Globus pallidus (tissue), 1 donor: ENCODE measurements around the gene TIAM2.
"Not testable (repeated sequence)": the region's sequence is repeated elsewhere in the genome, so short reads cannot be mapped to it uniquely, and the experiment has no call there.

Source experiments
- DNase-seq: peaks from one replicate; pipeline ENCODE4 v3.0.0-alpha.2; 2015; ENCODE audit warnings: low spot score

TIAM2 gene

GRCh38 chr6:155165029-155165710 is 170.1 kb downstream of the TIAM2 start:
- no peak for DNase-seq

- DNase-seq: no peak
These were observed 175.4 kb downstream of the TIAM2 start for GRCh38 chr6:155170519-155170918.

GRCh38 chr6:155171109-155171746 is 176.1 kb downstream of the TIAM2 start:
- peak; percentile 39 for DNase-seq

- DNase-seq: peak; percentile 17
These were observed 176.8 kb downstream of the TIAM2 start for GRCh38 chr6:155171747-155172449.

GRCh38 chr6:155173488-155173887 is 178.4 kb downstream of the TIAM2 start:
- no peak for DNase-seq

- peak; percentile 81 for DNase-seq
These were observed 179.6 kb downstream of the TIAM2 start for GRCh38 chr6:155174576-155175211.

- peak; percentile 68 for DNase-seq
These were observed 182.3 kb downstream of the TIAM2 start for GRCh38 chr6:155177363-155177961.

GRCh38 chr6:155181498-155181897 is 186.4 kb downstream of the TIAM2 start:
- no peak for DNase-seq

- no peak for DNase-seq
These were observed 187.0 kb downstream of the TIAM2 start for GRCh38 chr6:155182103-155182502.

GRCh38 chr6:155183095-155183494 is 188.0 kb downstream of the TIAM2 start:
- no peak for DNase-seq

GRCh38 chr6:155185041-155185440 is 189.9 kb downstream of the TIAM2 start:
- DNase-seq: not testable (repeated sequence)

GRCh38 chr6:155185544-155185943 is 190.4 kb downstream of the TIAM2 start:
- no peak for DNase-seq

GRCh38 chr6:155186052-155186658 is 191.0 kb downstream of the TIAM2 start:
- DNase-seq: no peak

- no peak for DNase-seq
These were observed 192.0 kb downstream of the TIAM2 start for GRCh38 chr6:155187106-155187505.

GRCh38 chr6:155187994-155188706 is 193.0 kb downstream of the TIAM2 start:
- DNase-seq: no peak

- peak; percentile 7 for DNase-seq
These were observed 193.8 kb downstream of the TIAM2 start for GRCh38 chr6:155188707-155189496.

- no peak for DNase-seq
These were observed 195.6 kb downstream of the TIAM2 start for GRCh38 chr6:155190677-155191076.

GRCh38 chr6:155193526-155193925 is 198.4 kb downstream of the TIAM2 start:
- DNase-seq: no peak

GRCh38 chr6:155194399-155194798 is 199.3 kb downstream of the TIAM2 start:
- no peak for DNase-seq

GRCh38 chr6:155195903-155196302 is 200.8 kb downstream of the TIAM2 start:
- no peak for DNase-seq
